DOHH2 (cell line): ENCODE data around the gene KAT8.

Experiments used
- CTCF ChIP-seq: fragments of 200-600 bp; sonication (generic); IDR thresholded peaks from one replicate; pipeline ENCODE4 v1.5.1; 2014; ENCODE audit warnings: antibody characterized with exemption, mild to moderate bottlenecking, low read depth, low read length; ENCODE audit not compliant: poor library complexity, severe bottlenecking
- EZH2phosphoT487 ChIP-seq: fragments of 200-600 bp; sonication (generic); IDR thresholded peaks from 2 replicates; pipeline ENCODE4 v1.6.1; 2017; ENCODE audit warnings: borderline replicate concordance, mild to moderate bottlenecking, antibody characterized with exemption, low read length, moderate library complexity, mixed read lengths

DNA sequence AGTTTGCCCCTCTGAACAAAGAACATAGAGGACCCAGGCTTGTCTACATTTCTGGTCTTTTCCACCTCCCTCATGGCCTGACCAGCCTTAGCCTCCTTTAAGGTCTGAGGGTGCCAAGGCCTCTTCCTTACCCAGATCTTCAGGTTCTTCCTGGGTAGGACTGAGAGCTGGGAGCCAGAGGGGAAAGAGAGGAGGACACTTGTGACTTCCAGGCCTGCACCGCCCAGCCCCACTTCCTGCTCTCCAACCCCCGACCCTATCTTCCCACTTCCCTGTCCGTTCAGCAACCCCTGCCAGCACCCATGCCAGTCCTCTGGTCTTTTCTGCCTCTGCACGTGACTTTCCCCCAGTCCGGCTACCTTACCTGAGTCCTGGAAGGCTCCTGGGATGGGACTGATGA is 31.9 kb downstream of the KAT8 start:
- no peak for TF ChIP-seq CTCF
- no peak for TF ChIP-seq EZH2phosphoT487
